Measurements from ENCODE around the gene IPO5.

DNA sequence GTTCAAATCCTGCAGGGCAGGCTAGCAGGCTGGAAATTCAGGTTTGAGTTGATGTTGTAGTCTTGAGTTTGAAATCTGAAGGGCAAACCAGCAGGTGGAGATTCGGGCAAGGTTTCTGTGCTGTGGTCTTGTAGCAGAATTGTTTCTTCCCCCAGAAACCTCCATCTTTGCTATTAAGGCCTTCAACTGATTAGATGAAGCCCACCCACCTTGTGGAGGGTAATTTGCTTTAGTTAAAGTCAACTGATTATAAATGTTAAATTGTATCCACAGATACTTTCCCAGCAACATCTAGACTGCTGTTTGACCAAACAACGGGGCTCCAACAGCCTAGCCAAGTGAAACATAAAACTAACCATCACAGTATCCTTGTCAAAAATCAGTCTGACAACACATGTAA lies 9.4 kb downstream of the IPO5 start:
- TF ChIP-seq, protein P1, sequence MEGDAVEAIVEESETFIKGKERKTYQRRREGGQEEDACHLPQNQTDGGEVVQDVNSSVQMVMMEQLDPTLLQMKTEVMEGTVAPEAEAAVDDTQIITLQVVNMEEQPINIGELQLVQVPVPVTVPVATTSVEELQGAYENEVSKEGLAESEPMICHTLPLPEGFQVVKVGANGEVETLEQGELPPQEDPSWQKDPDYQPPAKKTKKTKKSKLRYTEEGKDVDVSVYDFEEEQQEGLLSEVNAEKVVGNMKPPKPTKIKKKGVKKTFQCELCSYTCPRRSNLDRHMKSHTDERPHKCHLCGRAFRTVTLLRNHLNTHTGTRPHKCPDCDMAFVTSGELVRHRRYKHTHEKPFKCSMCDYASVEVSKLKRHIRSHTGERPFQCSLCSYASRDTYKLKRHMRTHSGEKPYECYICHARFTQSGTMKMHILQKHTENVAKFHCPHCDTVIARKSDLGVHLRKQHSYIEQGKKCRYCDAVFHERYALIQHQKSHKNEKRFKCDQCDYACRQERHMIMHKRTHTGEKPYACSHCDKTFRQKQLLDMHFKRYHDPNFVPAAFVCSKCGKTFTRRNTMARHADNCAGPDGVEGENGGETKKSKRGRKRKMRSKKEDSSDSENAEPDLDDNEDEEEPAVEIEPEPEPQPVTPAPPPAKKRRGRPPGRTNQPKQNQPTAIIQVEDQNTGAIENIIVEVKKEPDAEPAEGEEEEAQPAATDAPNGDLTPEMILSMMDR (IDR thresholded peaks at IDR 0.05; ENCODE audit: low read depth, low read length), result no peak
- no peak for TF ChIP-seq POLR2A (IDR thresholded peaks at IDR 0.05; ENCODE audit: extremely low read depth, insufficient read length)

Data from NB4 (cell line).